ENCODE measurements around the gene NPY. TPM values are rescaled to one million over a fixed set of nuclear protein-coding genes. Genes with fewer than 3 reads are reported as not detected.

NPY gene
- total RNA-seq, 1 experiment from 2014 or later, result not detected

GRCh38 chr7:24316340-24316739, 32.4 kb downstream of the NPY start:
- Histone ChIP-seq H3K36me3 (ENCODE audit: control insufficient read depth, insufficient read depth, low read length) (no peaks in the 10 kb centered on the region), H3K4me3 (ENCODE audit: low read depth in 2 of 2, low read length in 2 of 2) (no peak overlapping the region), H3K4me1 (ENCODE audit: control insufficient read depth, insufficient read depth, low read length) (no peaks in the 10 kb centered on the region), H3K9me3 (ENCODE audit: control insufficient read depth, insufficient read depth, low read depth, low read length) (no peaks in the 10 kb centered on the region), H3K27me3 (ENCODE audit: control insufficient read depth, insufficient read depth, low read length) (peaks cover 13% of the 10 kb centered on the region), H3K27ac (ENCODE audit: low read length) (no peak overlapping the region)
- intact Hi-C loops (cut with micrococcal nuclease; ENCODE audit: unreplicated experiment) (no loop called here), in situ Hi-C loops (cut with HindIII; ENCODE audit: low pct_unique_long_range_greater_than_20kb, low sequenced_read_pairs) (no loop called here)
- ATAC-seq (no peak), DNase-seq (ENCODE audit: low read depth, low spot score) (no peak)
- CTCF ChIA-PET, result no interaction called here
- no peak for TF ChIP-seq REST (IDR thresholded peaks at IDR 0.05; ENCODE audit: insufficient read depth in 1 of 2, low read depth in 2 of 2, low read length in 1 of 2)
- TF ChIP-seq CTCF (IDR thresholded peaks at IDR 0.05), result no peak
- TF ChIP-seq POLR2AphosphoS5 (IDR thresholded peaks at IDR 0.05; ENCODE audit: low read depth, low read length), result no peak
- no peak for TF ChIP-seq TCF7L2 (IDR thresholded peaks at IDR 0.05; ENCODE audit: low read depth, low read length)
- no peak for TF ChIP-seq SIN3A (IDR thresholded peaks at IDR 0.05; ENCODE audit: borderline replicate concordance, insufficient read depth, low read depth, low read length)
- POLR2A ChIA-PET, result no interaction called here
- no TSS peak for BruUV-seq (replicated peaks)

GRCh38 chr7:24318326-24318725, 34.3 kb downstream of the NPY start:
- CTCF ChIA-PET, result no interaction called here
- Histone ChIP-seq H3K4me3 (ENCODE audit: low read depth in 2 of 2, low read length in 2 of 2) (no peak overlapping the region), H3K4me1 (ENCODE audit: control insufficient read depth, insufficient read depth, low read length) (no peaks in the 10 kb centered on the region), H3K27me3 (ENCODE audit: control insufficient read depth, insufficient read depth, low read length) (peaks cover 15% of the 10 kb centered on the region), H3K9me3 (ENCODE audit: control insufficient read depth, insufficient read depth, low read depth, low read length) (no peaks in the 10 kb centered on the region), H3K27ac (ENCODE audit: low read length) (no peak overlapping the region), H3K36me3 (ENCODE audit: control insufficient read depth, insufficient read depth, low read length) (no peaks in the 10 kb centered on the region)
- POLR2A ChIA-PET, result interaction anchor here (0.6 kb wide), 1 partner anchor 135 kb away, joined by 8 read pairs; no protein-coding TSS in a partner anchor
- ATAC-seq (peak; percentile 65; the same call in 1 of the 2 replicates), DNase-seq (ENCODE audit: low read depth, low spot score) (peak; percentile 18)
- BruUV-seq (replicated peaks), result no TSS peak
- in situ Hi-C loops (cut with HindIII; ENCODE audit: low pct_unique_long_range_greater_than_20kb, low sequenced_read_pairs) (no loop called here), intact Hi-C loops (cut with micrococcal nuclease; ENCODE audit: unreplicated experiment) (no loop called here)
- peak; percentile 73 for TF ChIP-seq CTCF (IDR thresholded peaks at IDR 0.05)
- TF ChIP-seq POLR2AphosphoS5 (IDR thresholded peaks at IDR 0.05; ENCODE audit: low read depth, low read length), result no peak
- no peak for TF ChIP-seq TCF7L2 (IDR thresholded peaks at IDR 0.05; ENCODE audit: low read depth, low read length)
- no peak for TF ChIP-seq REST (IDR thresholded peaks at IDR 0.05; ENCODE audit: insufficient read depth in 1 of 2, low read depth in 2 of 2, low read length in 1 of 2)
- TF ChIP-seq SIN3A (IDR thresholded peaks at IDR 0.05; ENCODE audit: borderline replicate concordance, insufficient read depth, low read depth, low read length), result no peak

Measured in Panc1 (cell line).